MCF 10A (cell line): ENCODE data around the gene GPR132. TPM values are rescaled to one million over a fixed set of nuclear protein-coding genes. Genes with fewer than 3 reads are reported as not detected.

Source experiments
- BruUV-seq: library from RNA; stranded (reverse); fragments of 400-500 nt; replicated peaks from 2 replicates; lab custom pipeline; 2021; lab: Mats Ljungman, UMichigan
- CTCF ChIA-PET: fragments of 300-600 bp; sonication (Branson Sonifier 250); formaldehyde crosslinking; extraction: SDS; loops from one replicate; lab custom pipeline; 2021; ENCODE audit warnings: antibody characterized with exemption, inconsistent platforms; lab: Yijun Ruan, JAX
- POLR2A ChIA-PET: fragments of 300-600, 350-650 bp; sonication (Branson Sonifier 250); formaldehyde crosslinking; extraction: SDS; loops from one replicate; lab custom pipeline; 2020; ENCODE audit warnings: antibody characterized with exemption, inconsistent platforms; lab: Yijun Ruan, JAX
- DNase-seq: peaks from one replicate; pipeline ENCODE4 v3.0.0-alpha.2; 2018; ENCODE audit not compliant: unreplicated experiment
- H3K27ac Mint-ChIP-seq: one replicate; pipeline ENCODE4 v1.8.0; 2022; ENCODE audit warnings: mild to moderate bottlenecking, low read depth, mixed read lengths; ENCODE audit not compliant: unreplicated experiment
- H3K27me3 Mint-ChIP-seq: one replicate; pipeline ENCODE4 v1.8.0; 2022; ENCODE audit warnings: mixed read lengths; ENCODE audit not compliant: insufficient read depth, unreplicated experiment
- H3K36me3 Mint-ChIP-seq: one replicate; pipeline ENCODE4 v1.8.0; 2022; ENCODE audit warnings: mild to moderate bottlenecking, moderate library complexity, mixed read lengths; ENCODE audit not compliant: insufficient read depth, unreplicated experiment
- H3K4me1 Mint-ChIP-seq: one replicate; pipeline ENCODE4 v1.8.0; 2022; ENCODE audit warnings: mixed read lengths; ENCODE audit not compliant: insufficient read depth, unreplicated experiment
- H3K4me3 Mint-ChIP-seq: one replicate; pipeline ENCODE4 v1.8.0; 2022; ENCODE audit warnings: mild to moderate bottlenecking, moderate library complexity, mixed read lengths; ENCODE audit not compliant: unreplicated experiment
- H3K9me3 Mint-ChIP-seq: one replicate; pipeline ENCODE4 v1.8.0; 2022; ENCODE audit warnings: mixed read lengths; ENCODE audit not compliant: unreplicated experiment
- CTCF ChIP-seq: fragments of 200-600 bp; IDR thresholded peaks from one replicate; pipeline ENCODE4 v1.8.0; 2022; ENCODE audit warnings: antibody characterized with exemption, mild to moderate bottlenecking; ENCODE audit not compliant: unreplicated experiment
- intact Hi-C: fragments of 100-400 bp; cut with micrococcal nuclease; formaldehyde crosslinking; loops from 2 replicates; pipeline ENCODE4 v1.14.1; 2022
- total RNA-seq: library from RNA; stranded (reverse); gene quantifications from 2 replicates; pipeline ENCODE4 v1.2.3, GENCODE V29; 2022

The GPR132 gene
- total RNA-seq, 1 experiment from 2014 or later: 0.42 TPM

GRCh38 chr14:105047283-105048016 lies 17.8 kb downstream of the GPR132 start:
- POLR2A ChIA-PET: interaction anchor here (1.2 to 2.1 kb wide), 2 partner anchors 26 to 74 kb away, joined by 5 to 9 read pairs; partner anchors contain the start of gene CDCA4

GRCh38 chr14:105046891-105047282 lies 18.3 kb downstream of the GPR132 start:
- ChIA-PET POLR2A (interaction anchor here (0.6 to 2.1 kb wide), 4 partner anchors 26 to 79 kb away, joined by 4 to 9 read pairs (median 7); partner anchors contain the start of gene CDCA4), CTCF (interaction anchor here (0.6 to 8.1 kb wide), 25 partner anchors 10 to 368 kb away, joined by 3 to 167 read pairs (median 5); partner anchors contain the start of gene CLBA1)
- Mint-ChIP-seq H3K4me1 (no peaks in the 10 kb centered on the region), H3K36me3 (no peaks in the 10 kb centered on the region), H3K27ac (no peak overlapping the region), H3K27me3 (no peaks in the 10 kb centered on the region), H3K9me3 (no peaks in the 10 kb centered on the region), H3K4me3 (no peak overlapping the region)
- DNase-seq: no peak
- no TSS peak for BruUV-seq
- intact Hi-C loops: no loop called here
- TF ChIP-seq CTCF: no peak

More at GRCh38 chr14:105047283-105048016, 17.8 kb downstream of the GPR132 start:
- BruUV-seq: no TSS peak
- no peak overlapping the region for H3K4me3 Mint-ChIP-seq
- DNase-seq: no peak
- no peaks in the 10 kb centered on the region for H3K9me3 Mint-ChIP-seq
- H3K27me3 Mint-ChIP-seq: no peaks in the 10 kb centered on the region
- no peak for TF ChIP-seq CTCF
- intact Hi-C loops: no loop called here
- no peaks in the 10 kb centered on the region for H3K4me1 Mint-ChIP-seq
- H3K36me3 Mint-ChIP-seq: no peaks in the 10 kb centered on the region
- no peak overlapping the region for H3K27ac Mint-ChIP-seq
- CTCF ChIA-PET: interaction anchor here (0.6 to 8.1 kb wide), 9 partner anchors 11 to 131 kb away, joined by 3 to 167 read pairs (median 6); no protein-coding TSS in a partner anchor

- Mint-ChIP-seq H3K27ac (no peak overlapping the region), H3K9me3 (no peaks in the 10 kb centered on the region), H3K4me1 (no peaks in the 10 kb centered on the region), H3K36me3 (no peaks in the 10 kb centered on the region), H3K27me3 (no peaks in the 10 kb centered on the region), H3K4me3 (no peak overlapping the region)
- TF ChIP-seq CTCF: peak; percentile 100
- ChIA-PET CTCF (interaction anchor here (0.6 to 8.1 kb wide), 41 partner anchors 9 to 277 kb away, joined by 3 to 167 read pairs (median 5); partner anchors contain the start of genes CDCA4, CLBA1 and PLD4), POLR2A (interaction anchor here (1.0 to 5.4 kb wide), 9 partner anchors 14 to 78 kb away, joined by 3 to 39 read pairs (median 7); partner anchors contain the start of gene CDCA4)
- BruUV-seq: no TSS peak
- intact Hi-C loops: loop anchor here (1.0 kb wide), 3 partner anchors 70 to 150 kb away; no protein-coding TSS in a partner anchor
- DNase-seq: peak; percentile 79
These were observed 19.4 kb downstream of the GPR132 start for GRCh38 chr14:105045710-105046326.

GRCh38 chr14:105043641-105044040 lies 21.6 kb downstream of the GPR132 start:
- H3K4me1 Mint-ChIP-seq: no peaks in the 10 kb centered on the region
- ChIA-PET POLR2A (interaction anchor here (0.9 to 5.4 kb wide), 5 partner anchors 11 to 70 kb away, joined by 3 to 39 read pairs (median 5); no protein-coding TSS in a partner anchor), CTCF (interaction anchor here (0.6 to 8.1 kb wide), 10 partner anchors 8 to 110 kb away, joined by 3 to 167 read pairs (median 4); no protein-coding TSS in a partner anchor)
- no peaks in the 10 kb centered on the region for H3K9me3 Mint-ChIP-seq
- H3K27me3 Mint-ChIP-seq: no peaks in the 10 kb centered on the region
- H3K27ac Mint-ChIP-seq: no peak overlapping the region
- BruUV-seq: no TSS peak
- intact Hi-C loops: no loop called here
- DNase-seq: no peak
- TF ChIP-seq CTCF: no peak
- no peak overlapping the region for H3K4me3 Mint-ChIP-seq
- H3K36me3 Mint-ChIP-seq: no peaks in the 10 kb centered on the region
